NCI-H187 treated with DMSO at 0.1 percent for 48 hours (cell line): ENCODE data around the gene EGFR.

Experiments used
- DNase-seq: peaks from one replicate; lab custom pipeline; 2025; lab: John Stamatoyannopoulos, UW

EGFR gene

GRCh38 chr7:55101359-55101758, 82.5 kb downstream of the EGFR start:
- DNase-seq = no peak

- DNase-seq = no peak
Measured at GRCh38 chr7:55104123-55104522, 85.3 kb downstream of the EGFR start.

DNA sequence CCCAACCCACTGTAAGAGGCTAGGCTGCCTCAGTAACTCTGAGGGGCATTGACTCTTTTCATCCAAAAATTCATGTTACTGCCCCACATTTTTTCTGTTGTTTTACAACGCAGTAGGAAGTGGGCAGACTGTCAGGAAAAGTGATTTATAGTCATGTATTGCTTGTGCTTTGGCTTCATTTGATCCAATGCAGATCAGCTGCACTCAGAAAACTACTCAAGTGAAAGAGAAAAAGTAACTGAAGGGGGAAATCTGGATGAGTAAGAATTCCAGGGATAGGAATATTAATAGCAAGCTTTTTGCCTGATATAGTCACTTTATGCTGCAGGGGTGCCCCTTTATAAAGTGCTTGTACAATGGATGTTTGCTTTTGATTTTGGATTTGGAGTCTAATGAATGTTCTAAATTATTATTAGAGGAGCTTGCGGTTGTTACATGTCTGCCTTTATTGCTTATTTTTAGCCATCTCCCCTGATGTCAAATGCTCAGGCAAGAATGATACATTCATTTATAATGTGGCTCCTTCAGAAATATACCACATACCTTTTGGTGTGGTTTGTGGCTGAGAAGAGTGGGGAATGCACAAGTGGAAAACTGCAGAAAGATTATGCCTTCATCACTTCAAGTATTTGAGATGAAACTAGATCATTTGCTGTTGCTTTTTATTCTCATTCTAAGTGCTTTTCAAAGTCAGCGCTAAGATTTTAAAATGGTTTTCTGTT, 86.1 kb downstream of the EGFR start:
- no peak for DNase-seq

- DNase-seq = no peak
Measured at GRCh38 chr7:55105952-55106351, 87.1 kb downstream of the EGFR start.

DNA sequence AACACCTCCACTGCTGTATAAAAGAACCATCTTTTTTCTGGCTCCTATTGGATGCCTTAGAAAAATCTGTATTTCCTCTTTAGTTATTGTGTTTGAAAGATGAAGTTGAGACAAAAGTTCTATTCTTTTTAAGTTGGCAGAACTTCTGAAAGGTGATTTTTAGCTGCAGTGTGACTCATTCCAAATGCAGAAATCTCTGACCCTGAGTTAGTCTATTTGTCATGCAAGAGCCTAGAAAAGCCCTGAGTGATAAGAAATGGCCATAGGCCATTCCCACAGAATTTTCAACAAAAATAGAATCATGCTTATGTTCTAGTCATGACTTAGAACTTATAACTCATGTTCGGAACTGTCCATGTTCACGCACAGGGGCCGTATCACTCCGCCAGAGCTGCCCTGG, 89.1 kb downstream of the EGFR start:
- no peak for DNase-seq

DNA sequence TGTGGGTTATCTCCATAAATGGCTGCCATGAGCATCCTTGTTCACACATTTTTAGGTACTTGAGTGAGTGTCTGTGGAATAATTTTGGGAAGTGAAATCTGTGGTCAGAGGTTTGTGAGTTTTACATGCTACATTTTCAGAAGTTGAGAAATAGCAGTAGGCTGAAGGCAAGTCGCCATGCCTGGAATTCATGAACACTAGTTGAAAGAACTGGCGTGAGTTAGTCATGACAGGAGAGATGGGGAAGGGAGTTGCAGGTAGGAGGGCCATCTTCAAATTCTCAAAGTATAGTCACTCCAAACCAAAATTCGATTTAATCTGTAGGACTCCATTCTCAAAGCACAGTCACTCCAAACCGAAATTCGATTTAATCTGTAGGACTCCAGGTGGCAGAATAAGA, 89.6 kb downstream of the EGFR start:
- DNase-seq = no peak

DNA sequence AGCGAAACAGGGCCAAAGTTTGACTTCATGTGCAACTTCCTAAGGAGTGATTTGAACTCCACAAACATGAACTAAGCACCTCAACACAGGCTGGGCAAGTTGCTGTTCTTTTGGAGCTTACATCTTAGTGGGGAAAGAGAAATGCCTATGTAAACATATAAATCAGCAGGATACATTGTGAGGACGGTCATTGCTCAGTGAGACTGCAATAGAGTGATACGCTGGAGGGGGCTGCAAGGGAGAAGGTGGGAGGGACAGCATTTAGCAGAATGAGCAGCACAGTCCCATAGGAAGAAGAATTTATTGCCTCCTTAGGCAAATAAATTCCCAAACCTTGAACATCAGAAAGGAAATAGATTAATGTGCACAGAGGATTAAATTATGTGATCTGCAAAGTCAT, 90.0 kb downstream of the EGFR start:
- no peak for DNase-seq

GRCh38 chr7:55109404-55110167, 90.8 kb downstream of the EGFR start:
- DNase-seq = no peak

DNA sequence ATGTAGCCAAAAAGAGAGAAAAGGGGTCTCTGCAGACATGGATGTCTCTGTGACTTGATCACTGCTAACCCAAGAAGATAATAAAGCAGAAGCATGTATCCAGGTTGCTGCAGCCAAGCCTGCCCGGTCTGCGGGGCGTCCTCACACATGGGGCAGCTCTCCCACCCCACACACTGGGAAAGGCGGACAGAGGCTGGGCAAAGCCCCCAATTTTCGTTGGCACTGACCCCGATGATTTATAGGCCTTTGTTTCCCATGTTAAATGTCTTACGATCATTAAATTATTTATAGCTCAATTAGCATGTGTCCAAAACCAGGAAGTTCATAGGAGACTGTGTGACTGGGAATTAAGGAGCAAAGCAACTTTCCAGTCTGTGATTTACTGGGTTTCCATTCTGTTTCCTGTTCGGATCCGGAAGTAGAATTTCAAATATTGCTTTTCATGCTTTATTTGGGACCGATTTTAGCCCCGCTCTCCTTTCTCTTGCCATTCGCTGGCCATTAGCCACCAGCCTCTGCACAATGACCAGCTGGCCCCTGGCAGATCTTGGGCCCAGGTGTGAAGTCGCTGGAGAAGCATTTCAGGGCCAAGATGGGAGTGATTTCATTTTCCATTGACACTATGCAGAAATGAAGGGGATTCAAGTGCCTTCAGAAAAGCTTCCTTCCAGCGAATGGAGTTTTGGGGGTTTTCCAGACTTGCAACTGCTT, 91.6 kb downstream of the EGFR start:
- DNase-seq = no peak

DNA sequence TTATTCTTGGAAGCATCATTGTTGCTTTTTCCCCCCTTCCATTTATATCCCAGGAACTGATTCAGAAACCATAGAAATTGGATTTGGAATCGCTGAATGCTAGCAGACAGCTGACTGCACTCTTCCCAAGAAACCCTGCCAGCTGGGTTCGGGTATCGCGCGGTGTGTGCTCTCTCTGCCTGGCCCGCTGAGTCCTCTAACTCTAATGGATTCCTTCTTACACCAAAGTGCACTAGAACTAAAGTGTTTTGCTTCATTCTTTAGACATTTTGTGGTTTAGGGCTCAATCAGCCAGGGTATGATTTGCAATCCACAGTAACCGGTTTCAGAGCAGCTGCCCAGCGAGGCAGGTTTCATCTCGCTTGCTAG, 92.2 kb downstream of the EGFR start:
- peak; percentile 84 for DNase-seq

DNA sequence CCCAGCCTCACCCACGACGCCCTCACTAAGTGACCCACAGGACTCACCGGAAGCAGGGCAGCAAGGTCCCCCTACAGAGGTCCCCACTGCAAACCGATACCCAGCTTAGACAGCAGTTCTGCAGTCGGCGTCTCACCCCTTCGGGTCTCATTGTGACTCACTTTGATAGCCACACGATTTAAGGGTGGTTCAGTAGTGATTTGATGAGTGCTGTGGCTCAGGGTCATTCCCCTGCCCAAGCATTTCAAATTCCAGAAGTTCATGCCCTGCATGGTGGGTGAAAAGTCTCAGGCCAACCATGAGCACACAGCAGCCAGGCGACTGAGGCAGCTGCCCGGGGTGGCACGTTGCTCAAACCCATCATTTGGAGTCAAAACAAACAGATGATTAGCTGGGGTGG, 93.2 kb downstream of the EGFR start:
- DNase-seq = no peak

- no peak for DNase-seq
Measured at GRCh38 chr7:55113760-55114540, 95.1 kb downstream of the EGFR start.

DNA sequence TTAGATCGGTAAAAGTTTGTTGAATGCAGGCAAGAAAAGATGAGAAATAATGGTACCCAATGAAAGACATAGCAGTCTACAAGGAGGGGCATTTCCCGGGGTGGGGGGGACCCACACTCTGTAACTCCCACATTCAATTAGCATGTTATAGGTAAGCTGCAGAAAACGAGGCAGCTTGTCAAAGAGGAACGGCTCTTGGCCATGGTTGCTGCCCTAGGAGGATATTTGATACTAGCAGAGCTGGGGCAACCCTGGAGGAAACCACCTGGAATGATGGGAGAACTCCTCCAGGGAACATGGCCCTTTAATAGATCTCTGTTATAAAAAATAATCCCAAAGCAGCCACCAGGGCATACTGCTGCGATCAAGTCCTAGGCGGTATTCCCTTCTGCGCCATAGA, 98.5 kb downstream of the EGFR start:
- DNase-seq = no peak

DNA sequence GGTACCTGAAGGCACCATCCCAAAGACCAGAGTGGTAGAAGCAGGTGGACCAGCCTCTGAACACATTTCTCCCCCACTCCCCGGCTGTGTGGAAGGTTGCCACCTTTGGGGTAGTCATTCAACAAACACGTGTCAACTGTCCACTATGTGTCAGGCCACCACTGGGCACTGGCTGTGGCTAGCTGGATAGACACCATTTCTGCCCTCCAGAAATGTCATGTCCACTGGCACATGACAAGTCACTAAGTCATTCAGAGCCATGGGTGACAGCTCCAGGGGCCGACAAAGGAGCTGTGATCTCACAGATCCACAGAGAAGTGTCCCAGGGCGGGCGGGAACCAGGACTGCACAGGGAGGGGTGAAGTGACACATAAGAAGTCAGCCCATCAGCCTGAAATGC, 99.6 kb downstream of the EGFR start:
- no peak for DNase-seq

GRCh38 chr7:55119571-55119970, 100.8 kb downstream of the EGFR start:
- no peak for DNase-seq

DNA sequence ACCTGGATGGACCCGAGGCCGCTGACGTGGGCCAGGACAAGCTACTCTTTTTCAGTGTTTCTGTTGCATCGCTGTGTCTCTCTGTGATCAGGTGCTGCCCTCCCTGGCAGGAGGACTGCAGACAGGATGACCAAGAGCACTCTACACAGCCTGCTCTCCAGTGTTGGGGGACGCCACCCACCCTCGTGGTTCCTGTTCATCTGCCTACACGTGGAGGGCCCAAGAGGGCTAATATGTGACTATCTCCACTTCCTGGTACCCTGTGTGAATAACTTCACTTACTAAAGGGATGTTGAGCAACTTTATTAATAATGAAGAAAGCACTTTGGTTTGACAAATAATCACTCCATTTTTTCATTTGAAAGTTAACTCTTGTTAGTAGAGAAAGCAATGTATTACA, 101.3 kb downstream of the EGFR start:
- no peak for DNase-seq

DNA sequence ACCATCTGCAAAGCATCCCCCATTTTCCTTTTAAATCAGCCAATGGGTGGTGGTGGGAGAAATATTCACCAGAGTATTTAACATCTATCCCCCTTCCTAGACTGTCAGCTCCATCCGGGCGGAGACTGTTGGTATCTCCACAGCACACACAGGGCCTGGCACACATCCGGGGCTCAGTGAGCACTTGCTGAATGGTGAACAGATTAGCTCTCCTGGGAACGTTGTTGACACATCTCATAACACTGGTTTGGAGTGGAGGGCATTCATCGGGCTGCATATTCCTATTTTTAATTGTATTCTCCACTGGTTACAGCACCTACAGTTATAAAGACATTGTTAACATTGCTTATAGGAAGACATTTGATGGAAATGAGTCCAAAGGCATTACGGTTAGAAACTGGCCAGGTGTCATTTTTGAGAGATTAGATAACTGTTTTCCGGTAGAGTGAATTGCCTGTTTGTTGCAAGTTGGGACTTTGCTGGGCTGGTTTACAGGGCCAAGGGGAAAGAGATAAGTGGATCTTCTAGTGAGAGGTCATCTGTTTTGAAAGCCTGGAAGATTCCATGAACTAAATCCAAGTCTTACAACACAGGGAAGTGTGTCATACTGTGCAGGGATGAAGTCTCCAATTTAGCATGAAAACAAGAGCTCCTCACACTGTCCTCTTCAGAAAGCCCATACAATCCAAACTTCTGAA, 101.8 kb downstream of the EGFR start:
- no peak for DNase-seq

GRCh38 chr7:55121249-55121648, 102.4 kb downstream of the EGFR start:
- DNase-seq = no peak

DNA sequence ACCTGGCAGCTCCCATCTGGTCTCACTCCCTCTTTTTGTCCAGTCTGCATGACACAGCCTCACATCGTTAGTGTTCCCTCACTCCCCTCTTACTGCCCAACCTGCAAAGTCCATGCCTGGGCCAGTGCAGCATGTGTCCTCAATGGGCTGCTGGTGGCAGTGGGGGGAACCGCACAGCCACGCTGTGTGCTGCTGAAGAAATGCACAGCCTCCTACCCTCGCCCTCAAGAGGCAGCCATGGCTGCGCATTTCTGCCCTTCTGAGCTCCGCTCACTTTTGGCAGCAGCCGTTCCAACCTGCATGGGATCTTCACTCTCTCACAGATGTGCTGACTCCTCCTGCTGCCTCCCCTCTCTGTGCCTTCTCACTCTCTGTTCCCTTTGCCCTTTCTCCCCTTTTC, 103.4 kb downstream of the EGFR start:
- DNase-seq = no peak

DNA sequence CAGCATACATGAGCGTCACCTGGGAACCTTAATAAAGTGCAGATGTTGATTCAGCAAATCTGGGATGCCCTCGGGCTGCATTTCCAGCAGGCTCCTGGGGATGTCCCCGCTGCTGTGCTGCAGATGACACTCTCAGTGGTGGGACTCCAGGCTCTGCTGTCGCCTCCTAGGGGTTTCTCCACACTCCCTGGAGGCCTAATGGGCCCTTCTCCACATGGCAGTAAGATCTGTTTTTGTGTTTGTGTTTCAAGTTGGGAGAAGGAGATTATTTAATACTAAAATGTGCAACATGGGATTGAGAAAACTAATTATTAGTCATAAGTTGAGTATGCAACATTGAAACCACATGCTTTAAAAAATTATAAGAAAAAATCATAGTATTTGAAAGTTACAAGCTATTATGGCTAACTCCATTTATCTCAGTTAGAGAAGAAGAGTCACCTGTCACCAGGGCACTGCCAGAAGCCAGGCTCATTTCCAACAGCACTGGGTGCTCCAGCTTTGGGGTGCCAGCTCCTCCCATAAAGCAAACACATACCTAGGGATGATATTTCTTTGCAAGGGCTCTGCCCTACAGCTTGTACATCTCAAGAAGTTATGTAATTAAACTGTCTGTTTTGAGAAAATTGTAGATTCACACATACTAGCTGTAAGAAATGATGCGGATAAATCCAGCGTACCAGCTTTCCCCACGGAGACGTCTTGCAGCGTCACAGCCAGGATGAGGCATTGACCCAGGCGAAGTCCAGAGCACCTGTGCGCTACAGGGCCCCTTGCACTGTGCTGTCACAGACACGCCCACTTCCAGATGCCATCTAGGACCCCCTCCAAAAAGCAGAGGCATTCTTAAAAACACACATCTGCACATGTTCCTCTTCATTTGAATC, 106.4 kb downstream of the EGFR start:
- DNase-seq = no peak

- no peak for DNase-seq
Measured at GRCh38 chr7:55127135-55127551, 108.3 kb downstream of the EGFR start.
